GM23338 (cell line): ENCODE data around the gene GADL1. TPM values are rescaled to one million over a fixed set of nuclear protein-coding genes. Genes with fewer than 3 reads are reported as not detected.

Source experiments
- ATAC-seq: fragments of 200-7000 bp; cut with Tn5 transposase; 3 replicates; pipeline ENCODE4 v1.9.1; 2020
- DNase-seq: peaks from one replicate; pipeline ENCODE4 v3.0.0-alpha.2; 2015; ENCODE audit warnings: low spot score
- H2AFZ ChIP-seq: fragments of 200-600 bp; sonication (generic); 2 replicates; pipeline ENCODE4 v1.8.0; 2016; ENCODE audit warnings: antibody characterized with exemption, mild to moderate bottlenecking, moderate library complexity
- H3F3A ChIP-seq: fragments of 200-600 bp; sonication (generic); replicated peaks from 2 replicates; pipeline ENCODE4 v1.8.0; 2017; ENCODE audit warnings: antibody characterized with exemption, mixed run types, low read depth
- H3K27ac ChIP-seq: fragments of 200-600 bp; sonication (generic); 2 replicates; pipeline ENCODE4 v1.6.1; 2016; ENCODE audit warnings: low read depth
- H3K27me3 ChIP-seq: fragments of 200-600 bp; sonication (generic); 2 replicates; pipeline ENCODE4 v1.8.0; 2016; ENCODE audit warnings: mild to moderate bottlenecking, mixed run types, moderate library complexity; ENCODE audit not compliant: insufficient read depth
- H3K36me3 ChIP-seq: fragments of 200-600 bp; sonication (generic); 2 replicates; pipeline ENCODE4 v1.8.0; 2016; ENCODE audit warnings: mild to moderate bottlenecking; ENCODE audit not compliant: insufficient read depth
- H3K4me1 ChIP-seq: fragments of 200-600 bp; sonication (generic); 2 replicates; pipeline ENCODE4 v1.8.0; 2016; ENCODE audit warnings: mild to moderate bottlenecking, moderate library complexity; ENCODE audit not compliant: insufficient read depth
- H3K4me2 ChIP-seq: fragments of 200-600 bp; sonication (generic); 2 replicates; pipeline ENCODE4 v1.7.1; 2017; ENCODE audit warnings: mixed run types
- H3K4me3 ChIP-seq: fragments of 200-600 bp; sonication (generic); 2 replicates; pipeline ENCODE4 v1.6.1; 2016; ENCODE audit warnings: mixed run types
- H3K79me2 ChIP-seq: fragments of 200-600 bp; sonication (generic); replicated peaks from 2 replicates; pipeline ENCODE4 v1.8.0; 2017; ENCODE audit warnings: mild to moderate bottlenecking; ENCODE audit not compliant: insufficient read depth
- H3K9me2 ChIP-seq: fragments of 200-600 bp; sonication (generic); 2 replicates; pipeline ENCODE4 v1.8.0; 2017; ENCODE audit not compliant: insufficient read depth
- H4K20me1 ChIP-seq: fragments of 200-600 bp; sonication (generic); replicated peaks from 2 replicates; pipeline ENCODE4 v1.8.0; 2017; ENCODE audit warnings: mild to moderate bottlenecking; ENCODE audit not compliant: insufficient read depth
- H3K27ac Mint-ChIP-seq: 2 replicates; pipeline ENCODE4 v1.8.0; 2020; ENCODE audit warnings: inconsistent platforms, mild to moderate bottlenecking, moderate library complexity, mixed read lengths
- H3K27me3 Mint-ChIP-seq: 3 replicates; pipeline ENCODE4 v1.8.0; 2022; ENCODE audit warnings: low read depth, mild to moderate bottlenecking, moderate library complexity, mixed read lengths, inconsistent platforms; ENCODE audit not compliant: insufficient read depth, poor library complexity
- H3K36me3 Mint-ChIP-seq: 3 replicates; pipeline ENCODE4 v1.8.0; 2021; ENCODE audit warnings: low read depth, mild to moderate bottlenecking, inconsistent platforms, moderate library complexity, mixed read lengths
- H3K4me1 Mint-ChIP-seq: 3 replicates; pipeline ENCODE4 v1.8.0; 2020; ENCODE audit warnings: mild to moderate bottlenecking, inconsistent platforms, mixed read lengths
- H3K4me3 Mint-ChIP-seq: 3 replicates; pipeline ENCODE4 v1.8.0; 2021; ENCODE audit warnings: moderate library complexity, mild to moderate bottlenecking, inconsistent platforms, mixed read lengths
- H3K9me3 Mint-ChIP-seq: 3 replicates; pipeline ENCODE4 v1.8.0; 2020; ENCODE audit warnings: moderate library complexity, mild to moderate bottlenecking, inconsistent platforms, mixed read lengths
- CREB1 ChIP-seq: fragments of 250-450 bp; sonication (Bioruptor Pico); IDR thresholded peaks from 2 replicates; pipeline ENCODE4 v1.5.0; 2020; ENCODE audit warnings: low read depth, mild to moderate bottlenecking, moderate library complexity
- EZH2 ChIP-seq: fragments of 200-600 bp; sonication (generic); IDR thresholded peaks from one replicate; pipeline ENCODE4 v1.8.0; 2017; ENCODE audit warnings: antibody characterized with exemption, mild to moderate bottlenecking, low read depth; ENCODE audit not compliant: unreplicated experiment
- EZH2phosphoT487 ChIP-seq: fragments of 200-600 bp; sonication (generic); IDR thresholded peaks from one replicate; pipeline ENCODE4 v1.8.1; 2018; ENCODE audit warnings: antibody characterized with exemption; ENCODE audit not compliant: unreplicated experiment
- JUNB ChIP-seq: IDR thresholded peaks from one replicate; pipeline ENCODE4 v1.6.1; 2016; ENCODE audit warnings: antibody characterized with exemption; ENCODE audit not compliant: unreplicated experiment
- STAT1 ChIP-seq: IDR thresholded peaks from one replicate; pipeline ENCODE4 v1.6.1; 2016; ENCODE audit warnings: antibody characterized with exemption; ENCODE audit not compliant: unreplicated experiment
- ZNF331 ChIP-seq: fragments of 250-450 bp; sonication (Bioruptor Pico); IDR thresholded peaks from 2 replicates; pipeline ENCODE4 v1.5.0; 2020; ENCODE audit warnings: low read depth, mild to moderate bottlenecking, moderate library complexity
- polyA plus RNA-seq: library from polyadenylated mRNA; unstranded; fragments of >200 nt; fragmentation: Nextera tagmentation; extraction: Ambion mirVana; gene quantifications from 2 replicates; pipeline ENCODE4 v1.2.1, GENCODE V29; 2016
- total RNA-seq: library from RNA; depleted of rRNA; stranded (reverse); fragments of >200 nt; shearing (Covaris generic); gene quantifications from 2 replicates; pipeline ENCODE4 v1.2.3, GENCODE V29; 2014
- TF ChIP-seq, protein P1 (sequence below): fragments of 250-450 bp; sonication (Bioruptor Pico); IDR thresholded peaks from 2 replicates; pipeline ENCODE4 v1.5.0; 2020; ENCODE audit warnings: mild to moderate bottlenecking, moderate library complexity

The GADL1 gene
- total and polyA plus RNA-seq, 2 experiments from 2014 or later = 0.35 to 0.50 TPM

DNA sequence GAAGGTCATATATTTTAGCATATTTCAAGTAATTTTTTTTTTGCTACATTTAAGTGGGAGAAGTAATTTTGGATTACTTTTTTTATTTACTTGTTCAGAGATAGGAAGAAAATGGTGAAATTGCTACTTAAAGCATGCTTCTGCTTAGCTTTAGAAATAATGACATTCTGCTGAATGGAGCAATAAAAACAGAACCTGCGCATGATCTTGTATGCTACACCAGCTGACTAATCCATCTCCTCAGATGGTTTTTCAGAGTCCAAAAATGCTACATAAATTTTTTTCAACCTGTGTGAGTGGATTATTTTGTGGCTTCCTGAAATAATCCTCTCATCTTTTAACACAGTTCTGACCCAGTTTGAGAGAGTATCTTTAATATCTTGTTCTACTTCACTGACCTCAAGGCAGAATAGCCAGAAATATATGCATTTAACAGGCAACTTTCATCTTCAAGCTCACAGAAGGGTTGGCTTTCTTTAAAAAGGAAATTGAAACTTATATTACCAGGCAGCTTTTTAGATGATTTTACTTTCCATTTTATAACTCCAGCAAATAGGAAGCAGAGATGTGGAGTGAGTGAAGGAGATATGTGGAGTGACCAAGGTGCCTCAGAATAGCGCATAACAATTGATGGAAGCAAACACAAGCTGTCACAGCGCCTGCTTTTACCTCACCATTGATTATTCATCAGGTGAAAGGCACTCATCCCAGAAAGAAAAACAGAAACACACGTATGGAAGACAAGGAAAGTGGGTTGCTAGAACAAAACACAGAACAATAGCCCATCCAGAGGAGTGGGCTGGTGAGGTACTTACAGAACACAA, 151.5 kb downstream of the GADL1 start:
- Histone ChIP-seq H3K9me2 (0 out of 2 replicates have a peak, but pooled peaks cover 3% of the 10 kb centered on the region), H4K20me1 (no peaks in the 10 kb centered on the region), H3K36me3 (no peaks in the 10 kb centered on the region), H2AFZ (no peak overlapping the region), H3K4me3 (no peak overlapping the region), H3K27ac (no peak overlapping the region; the same call in 1 of the 2 replicates), H3F3A (no peaks in the 10 kb centered on the region), H3K79me2 (no peaks in the 10 kb centered on the region), H3K4me2 (peak overlapping the region; percentile 53), H3K4me1 (peaks cover 26% of the 10 kb centered on the region), H3K27me3 (no peaks in the 10 kb centered on the region)
- DNase-seq (peak; percentile 34), ATAC-seq (peak; percentile 68; the same call in 2 of the 3 replicates)
- H3K36me3 Mint-ChIP-seq = no peaks in the 10 kb centered on the region
- TF ChIP-seq EZH2 = no peak
- TF ChIP-seq, protein P1, sequence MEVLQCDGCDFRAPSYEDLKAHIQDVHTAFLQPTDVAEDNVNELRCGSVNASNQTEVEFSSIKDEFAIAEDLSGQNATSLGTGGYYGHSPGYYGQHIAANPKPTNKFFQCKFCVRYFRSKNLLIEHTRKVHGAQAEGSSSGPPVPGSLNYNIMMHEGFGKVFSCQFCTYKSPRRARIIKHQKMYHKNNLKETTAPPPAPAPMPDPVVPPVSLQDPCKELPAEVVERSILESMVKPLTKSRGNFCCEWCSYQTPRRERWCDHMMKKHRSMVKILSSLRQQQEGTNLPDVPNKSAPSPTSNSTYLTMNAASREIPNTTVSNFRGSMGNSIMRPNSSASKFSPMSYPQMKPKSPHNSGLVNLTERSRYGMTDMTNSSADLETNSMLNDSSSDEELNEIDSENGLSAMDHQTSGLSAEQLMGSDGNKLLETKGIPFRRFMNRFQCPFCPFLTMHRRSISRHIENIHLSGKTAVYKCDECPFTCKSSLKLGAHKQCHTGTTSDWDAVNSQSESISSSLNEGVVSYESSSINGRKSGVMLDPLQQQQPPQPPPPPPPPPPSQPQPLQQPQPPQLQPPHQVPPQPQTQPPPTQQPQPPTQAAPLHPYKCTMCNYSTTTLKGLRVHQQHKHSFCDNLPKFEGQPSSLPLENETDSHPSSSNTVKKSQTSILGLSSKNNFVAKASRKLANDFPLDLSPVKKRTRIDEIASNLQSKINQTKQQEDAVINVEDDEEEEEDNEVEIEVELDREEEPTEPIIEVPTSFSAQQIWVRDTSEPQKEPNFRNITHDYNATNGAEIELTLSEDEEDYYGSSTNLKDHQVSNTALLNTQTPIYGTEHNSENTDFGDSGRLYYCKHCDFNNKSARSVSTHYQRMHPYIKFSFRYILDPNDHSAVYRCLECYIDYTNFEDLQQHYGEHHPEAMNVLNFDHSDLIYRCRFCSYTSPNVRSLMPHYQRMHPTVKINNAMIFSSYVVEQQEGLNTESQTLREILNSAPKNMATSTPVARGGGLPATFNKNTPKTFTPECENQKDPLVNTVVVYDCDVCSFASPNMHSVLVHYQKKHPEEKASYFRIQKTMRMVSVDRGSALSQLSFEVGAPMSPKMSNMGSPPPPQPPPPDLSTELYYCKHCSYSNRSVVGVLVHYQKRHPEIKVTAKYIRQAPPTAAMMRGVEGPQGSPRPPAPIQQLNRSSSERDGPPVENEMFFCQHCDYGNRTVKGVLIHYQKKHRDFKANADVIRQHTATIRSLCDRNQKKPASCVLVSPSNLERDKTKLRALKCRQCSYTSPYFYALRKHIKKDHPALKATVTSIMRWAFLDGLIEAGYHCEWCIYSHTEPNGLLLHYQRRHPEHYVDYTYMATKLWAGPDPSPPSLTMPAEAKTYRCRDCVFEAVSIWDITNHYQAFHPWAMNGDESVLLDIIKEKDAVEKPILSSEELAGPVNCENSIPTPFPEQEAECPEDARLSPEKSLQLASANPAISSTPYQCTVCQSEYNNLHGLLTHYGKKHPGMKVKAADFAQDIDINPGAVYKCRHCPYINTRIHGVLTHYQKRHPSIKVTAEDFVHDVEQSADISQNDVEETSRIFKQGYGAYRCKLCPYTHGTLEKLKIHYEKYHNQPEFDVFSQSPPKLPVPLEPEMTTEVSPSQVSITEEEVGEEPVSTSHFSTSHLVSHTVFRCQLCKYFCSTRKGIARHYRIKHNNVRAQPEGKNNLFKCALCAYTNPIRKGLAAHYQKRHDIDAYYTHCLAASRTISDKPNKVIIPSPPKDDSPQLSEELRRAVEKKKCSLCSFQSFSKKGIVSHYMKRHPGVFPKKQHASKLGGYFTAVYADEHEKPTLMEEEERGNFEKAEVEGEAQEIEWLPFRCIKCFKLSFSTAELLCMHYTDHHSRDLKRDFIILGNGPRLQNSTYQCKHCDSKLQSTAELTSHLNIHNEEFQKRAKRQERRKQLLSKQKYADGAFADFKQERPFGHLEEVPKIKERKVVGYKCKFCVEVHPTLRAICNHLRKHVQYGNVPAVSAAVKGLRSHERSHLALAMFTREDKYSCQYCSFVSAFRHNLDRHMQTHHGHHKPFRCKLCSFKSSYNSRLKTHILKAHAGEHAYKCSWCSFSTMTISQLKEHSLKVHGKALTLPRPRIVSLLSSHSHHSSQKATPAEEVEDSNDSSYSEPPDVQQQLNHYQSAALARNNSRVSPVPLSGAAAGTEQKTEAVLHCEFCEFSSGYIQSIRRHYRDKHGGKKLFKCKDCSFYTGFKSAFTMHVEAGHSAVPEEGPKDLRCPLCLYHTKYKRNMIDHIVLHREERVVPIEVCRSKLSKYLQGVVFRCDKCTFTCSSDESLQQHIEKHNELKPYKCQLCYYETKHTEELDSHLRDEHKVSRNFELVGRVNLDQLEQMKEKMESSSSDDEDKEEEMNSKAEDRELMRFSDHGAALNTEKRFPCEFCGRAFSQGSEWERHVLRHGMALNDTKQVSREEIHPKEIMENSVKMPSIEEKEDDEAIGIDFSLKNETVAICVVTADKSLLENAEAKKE (CRISPR knock-in tag) = 0 out of 2 replicates have a peak, but pooled peaks have one; percentile 34
- no peak overlapping the region for H3K4me3 Mint-ChIP-seq
- no peak overlapping the region for H3K27ac Mint-ChIP-seq
- no peaks in the 10 kb centered on the region for H3K9me3 Mint-ChIP-seq
- no peaks in the 10 kb centered on the region for H3K27me3 Mint-ChIP-seq
- H3K4me1 Mint-ChIP-seq = peaks cover 27% of the 10 kb centered on the region

DNA sequence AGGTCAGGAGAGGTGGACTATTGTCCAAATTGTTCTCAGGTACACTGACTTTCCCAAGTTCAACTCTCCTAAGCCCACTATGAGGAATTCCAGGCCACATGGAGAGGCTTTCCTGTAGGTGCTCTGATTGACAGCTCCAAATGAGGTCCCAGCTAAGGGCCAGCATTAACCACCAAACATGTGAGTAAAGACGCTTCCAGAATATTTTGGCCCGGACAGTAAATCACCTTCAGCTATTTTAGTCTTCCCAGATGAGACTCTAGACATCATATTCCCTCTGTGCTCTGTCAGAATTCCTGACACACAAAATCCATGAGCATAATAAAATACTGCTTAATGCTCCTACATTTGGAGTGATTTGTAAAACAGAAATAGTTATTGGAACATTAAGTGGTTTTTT, 152.6 kb downstream of the GADL1 start:
- H3K9me3 Mint-ChIP-seq = no peaks in the 10 kb centered on the region
- H4K20me1 ChIP-seq = no peaks in the 10 kb centered on the region

More for the DNA sequence above, 152.6 kb downstream of the GADL1 start:
- TF ChIP-seq EZH2phosphoT487 (no peak), ZNF331 (CRISPR knock-in tag) (no peak), JUNB (no peak), CREB1 (no peak), STAT1 (no peak)
- Histone ChIP-seq H3K4me2 (no peak overlapping the region), H3K36me3 (no peaks in the 10 kb centered on the region), H3K4me3 (no peak overlapping the region), H3K9me2 (0 out of 2 replicates have a peak, but pooled peaks cover 3% of the 10 kb centered on the region), H3K4me1 (peaks cover 17% of the 10 kb centered on the region), H2AFZ (no peak overlapping the region), H3K27me3 (no peaks in the 10 kb centered on the region), H3K27ac (no peak overlapping the region), H3K79me2 (no peaks in the 10 kb centered on the region), H3F3A (no peaks in the 10 kb centered on the region)
- Mint-ChIP-seq H3K4me1 (peaks cover 19% of the 10 kb centered on the region), H3K27ac (no peak overlapping the region), H3K27me3 (no peaks in the 10 kb centered on the region), H3K4me3 (no peak overlapping the region), H3K36me3 (no peaks in the 10 kb centered on the region)
- ATAC-seq (no peak), DNase-seq (no peak)
